Measurements from ENCODE around the gene ARHGAP21. TPM values are rescaled to one million over a fixed set of nuclear protein-coding genes. Genes with fewer than 3 reads are reported as not detected.

ARHGAP21 gene
- total and polyA plus RNA-seq, 11 donors = 20.8 to 71.9 (median 48.4) TPM

DNA sequence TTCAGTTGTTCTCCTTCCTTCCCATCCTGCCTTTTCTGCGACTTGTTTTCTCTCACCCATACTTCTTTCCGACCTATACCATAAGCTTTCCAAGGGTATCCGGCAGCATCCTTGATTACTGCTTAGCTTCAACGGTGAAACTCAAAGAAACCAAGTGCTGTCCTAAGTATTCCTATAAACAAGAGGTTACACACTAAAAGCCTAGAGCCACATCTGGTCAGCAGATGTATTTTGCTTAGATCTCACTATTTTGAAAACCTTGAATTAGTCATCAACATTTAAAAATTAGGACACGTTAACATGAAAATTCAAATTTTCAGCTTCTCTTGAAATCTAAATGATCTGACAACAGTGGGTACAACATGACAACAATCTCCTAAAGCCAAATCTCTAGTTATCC is 20.0 kb downstream of the ARHGAP21 start:
- WGBS, 4 donors = 88 to 94% (median 90%) methylated on average over 5 of the region's 5 CpGs

DNA sequence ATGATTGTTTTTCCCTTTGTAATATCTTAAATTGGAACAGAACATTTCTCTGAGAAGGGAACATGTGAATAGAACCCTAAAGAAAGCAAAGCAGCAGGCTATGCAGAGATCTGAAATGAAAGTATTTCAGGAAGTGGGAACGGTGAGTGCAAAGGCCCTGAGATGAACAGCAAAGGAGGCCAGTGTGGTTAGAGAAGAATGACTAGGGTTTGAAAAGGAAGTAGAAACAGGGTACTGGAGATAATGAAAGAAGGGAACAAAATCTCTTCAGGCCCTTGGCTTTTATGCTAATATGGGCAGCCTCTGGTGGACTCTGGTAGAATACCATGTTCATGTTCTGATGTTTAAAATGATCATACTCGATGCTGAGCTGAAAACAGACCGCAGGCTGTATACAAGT is 22.2 kb downstream of the ARHGAP21 start:
- H3K4me3 ChIP-seq = no peak overlapping the region
- H3K27me3 ChIP-seq = no peaks in the 10 kb centered on the region
- no peaks in the 10 kb centered on the region for H3K9me3 ChIP-seq
- no peak for DNase-seq
- WGBS, 4 donors = 84 to 89% (median 88%) methylated on average over 3 of the region's 3 CpGs
- intact Hi-C loops (cut with DNase I) = no loop called here
- TF ChIP-seq, protein P1, sequence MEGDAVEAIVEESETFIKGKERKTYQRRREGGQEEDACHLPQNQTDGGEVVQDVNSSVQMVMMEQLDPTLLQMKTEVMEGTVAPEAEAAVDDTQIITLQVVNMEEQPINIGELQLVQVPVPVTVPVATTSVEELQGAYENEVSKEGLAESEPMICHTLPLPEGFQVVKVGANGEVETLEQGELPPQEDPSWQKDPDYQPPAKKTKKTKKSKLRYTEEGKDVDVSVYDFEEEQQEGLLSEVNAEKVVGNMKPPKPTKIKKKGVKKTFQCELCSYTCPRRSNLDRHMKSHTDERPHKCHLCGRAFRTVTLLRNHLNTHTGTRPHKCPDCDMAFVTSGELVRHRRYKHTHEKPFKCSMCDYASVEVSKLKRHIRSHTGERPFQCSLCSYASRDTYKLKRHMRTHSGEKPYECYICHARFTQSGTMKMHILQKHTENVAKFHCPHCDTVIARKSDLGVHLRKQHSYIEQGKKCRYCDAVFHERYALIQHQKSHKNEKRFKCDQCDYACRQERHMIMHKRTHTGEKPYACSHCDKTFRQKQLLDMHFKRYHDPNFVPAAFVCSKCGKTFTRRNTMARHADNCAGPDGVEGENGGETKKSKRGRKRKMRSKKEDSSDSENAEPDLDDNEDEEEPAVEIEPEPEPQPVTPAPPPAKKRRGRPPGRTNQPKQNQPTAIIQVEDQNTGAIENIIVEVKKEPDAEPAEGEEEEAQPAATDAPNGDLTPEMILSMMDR (IDR thresholded peaks at IDR 0.05) = no peak
- TF ChIP-seq POLR2A (IDR thresholded peaks at IDR 0.05) = no peak
- peaks cover 0 to 73% (median 43%) of the 10 kb centered on the region in 12 donors for H3K4me1 ChIP-seq
- H3K36me3 ChIP-seq = no peaks in the 10 kb centered on the region
- ATAC-seq = no peak
- H3K27ac ChIP-seq = peak overlapping the region in 1 of 12 donors; percentile 43

More for the DNA sequence above, 20.0 kb downstream of the ARHGAP21 start:
- Histone ChIP-seq H3K27ac (no peak overlapping the region), H3K36me3 (no peaks in the 10 kb centered on the region), H3K9me3 (no peaks in the 10 kb centered on the region), H3K4me1 (peaks cover 6 to 84% (median 52%) of the 10 kb centered on the region in 12 donors), H3K27me3 (no peaks in the 10 kb centered on the region), H3K4me3 (no peak overlapping the region)
- TF ChIP-seq, protein P1 (IDR thresholded peaks at IDR 0.05) = no peak
- no peak for TF ChIP-seq POLR2A (IDR thresholded peaks at IDR 0.05)
- ATAC-seq (peak in 1 of 4 donors; percentile 37), DNase-seq (no peak)
- intact Hi-C loops (cut with DNase I) = no loop called here

DNA sequence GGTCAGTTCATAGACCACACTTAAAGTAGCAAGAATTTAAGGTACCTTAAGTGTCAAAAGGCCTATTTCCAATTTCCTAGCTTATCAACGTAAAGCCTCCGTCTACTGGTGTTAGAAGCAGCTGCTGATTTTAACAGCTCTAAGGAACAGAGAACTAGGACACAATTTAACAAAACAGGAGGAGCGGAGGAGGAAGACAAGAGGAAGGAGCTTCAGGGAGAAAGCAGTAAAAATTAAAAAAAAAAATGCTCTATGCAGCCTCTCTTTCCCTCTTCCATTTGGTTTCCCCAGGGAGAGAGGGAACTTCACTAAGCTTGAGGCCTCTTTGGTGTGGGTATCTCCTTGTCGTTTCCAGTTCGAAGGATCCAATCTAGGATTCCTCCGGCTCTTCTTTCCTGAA is 22.7 kb downstream of the ARHGAP21 start:
- WGBS, 4 donors = 59 to 74% (median 65%) methylated on average over 6 of the region's 6 CpGs
- Histone ChIP-seq H3K9me3 (no peaks in the 10 kb centered on the region), H3K27me3 (no peaks in the 10 kb centered on the region), H3K4me3 (no peak overlapping the region), H3K36me3 (no peaks in the 10 kb centered on the region), H3K4me1 (peaks cover 0 to 73% (median 41%) of the 10 kb centered on the region in 12 donors), H3K27ac (no peak overlapping the region)
- TF ChIP-seq, protein P1 (IDR thresholded peaks at IDR 0.05) = no peak
- TF ChIP-seq POLR2A (IDR thresholded peaks at IDR 0.05) = no peak
- DNase-seq (no peak), ATAC-seq (no peak)
- intact Hi-C loops (cut with DNase I) = no loop called here

DNA sequence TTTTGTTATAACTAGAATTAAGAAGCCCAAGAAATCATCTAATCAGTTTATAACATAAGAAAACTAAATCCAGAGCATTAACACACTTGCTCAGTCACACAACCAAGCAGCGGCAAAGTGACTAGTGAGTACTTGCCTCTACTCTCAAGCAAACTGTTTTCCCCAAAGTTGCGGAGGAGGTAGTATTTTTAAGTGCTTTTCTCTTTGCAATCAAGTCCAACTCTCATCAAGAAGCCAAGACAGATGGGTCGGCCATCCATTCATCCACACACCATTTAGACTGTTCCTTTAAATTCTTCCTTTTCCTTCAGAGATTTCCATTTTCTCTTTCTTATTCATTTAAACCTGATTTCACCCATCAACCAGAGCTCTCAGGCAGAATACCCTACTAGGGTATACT is 25.4 kb downstream of the ARHGAP21 start:
- no peaks in the 10 kb centered on the region for H3K9me3 ChIP-seq
- peaks cover 0 to 69% (median 36%) of the 10 kb centered on the region in 12 donors for H3K4me1 ChIP-seq
- WGBS, 4 donors = 89 to 97% (median 92%) methylated on average over 3 of the region's 3 CpGs
- ATAC-seq (no peak), DNase-seq (no peak)
- intact Hi-C loops (cut with DNase I) = no loop called here
- TF ChIP-seq, protein P1 (IDR thresholded peaks at IDR 0.05) = no peak
- no peak for TF ChIP-seq POLR2A (IDR thresholded peaks at IDR 0.05)
- no peak overlapping the region for H3K27ac ChIP-seq
- H3K27me3 ChIP-seq = no peaks in the 10 kb centered on the region
- no peaks in the 10 kb centered on the region for H3K36me3 ChIP-seq
- H3K4me3 ChIP-seq = no peak overlapping the region

Measured in heart left ventricle (tissue), 16 donors.